HFF-Myc (cell line): ENCODE results near the gene SIL1.

Source experiments
- DNase-seq: peaks from one replicate; pipeline ENCODE4 v3.0.0-alpha.2; 2011; ENCODE audit warnings: low read depth; ENCODE audit errors: extremely low read depth
- H3K4me3 ChIP-seq: replicated peaks from 2 replicates; pipeline ENCODE4 v1.5.1; 2011; ENCODE audit warnings: low read depth, mild to moderate bottlenecking, control low read depth, low read length
- TF ChIP-seq, protein P1 (sequence below): IDR thresholded peaks from 2 replicates; pipeline ENCODE4 v1.5.1; 2012; ENCODE audit warnings: mild to moderate bottlenecking, low read depth, low read length, control low read depth; ENCODE audit errors: missing control alignments

Gene SIL1

DNA sequence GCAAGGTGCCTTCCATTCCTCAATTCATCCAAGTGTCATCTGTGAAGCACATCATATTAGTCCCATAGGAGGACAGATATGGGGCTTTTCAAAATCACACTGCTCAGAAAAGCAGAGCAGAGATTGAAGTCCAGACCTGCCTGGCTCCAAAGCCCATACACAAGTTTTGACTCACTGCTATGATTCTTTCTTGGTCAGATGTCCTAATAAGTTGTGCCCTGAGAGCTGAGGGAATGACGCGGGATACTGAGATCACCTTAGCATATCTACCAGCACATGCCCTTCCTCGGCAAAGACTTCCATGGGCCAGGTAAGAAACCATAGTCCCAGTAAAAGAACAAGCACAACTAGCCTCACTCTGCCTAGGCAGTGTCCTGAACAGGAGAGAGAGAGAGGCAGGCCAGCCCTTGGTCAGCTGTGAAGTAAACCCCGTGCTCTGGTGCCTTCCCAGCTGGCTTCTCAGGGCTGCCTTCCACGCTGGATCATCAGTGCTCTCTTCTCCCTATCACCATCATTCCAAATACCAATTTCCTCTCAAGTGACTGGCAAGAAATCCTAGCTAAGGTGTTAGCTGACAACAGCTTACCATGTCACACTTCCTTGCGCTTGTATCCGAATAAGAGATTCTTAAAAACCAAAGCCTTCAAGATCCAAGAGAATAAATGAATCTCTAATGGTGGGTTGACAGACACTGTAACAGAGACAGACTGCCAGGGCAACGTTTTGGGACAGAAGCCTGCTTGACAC, 73.2 kb downstream of the SIL1 start:
- TF ChIP-seq, protein P1, sequence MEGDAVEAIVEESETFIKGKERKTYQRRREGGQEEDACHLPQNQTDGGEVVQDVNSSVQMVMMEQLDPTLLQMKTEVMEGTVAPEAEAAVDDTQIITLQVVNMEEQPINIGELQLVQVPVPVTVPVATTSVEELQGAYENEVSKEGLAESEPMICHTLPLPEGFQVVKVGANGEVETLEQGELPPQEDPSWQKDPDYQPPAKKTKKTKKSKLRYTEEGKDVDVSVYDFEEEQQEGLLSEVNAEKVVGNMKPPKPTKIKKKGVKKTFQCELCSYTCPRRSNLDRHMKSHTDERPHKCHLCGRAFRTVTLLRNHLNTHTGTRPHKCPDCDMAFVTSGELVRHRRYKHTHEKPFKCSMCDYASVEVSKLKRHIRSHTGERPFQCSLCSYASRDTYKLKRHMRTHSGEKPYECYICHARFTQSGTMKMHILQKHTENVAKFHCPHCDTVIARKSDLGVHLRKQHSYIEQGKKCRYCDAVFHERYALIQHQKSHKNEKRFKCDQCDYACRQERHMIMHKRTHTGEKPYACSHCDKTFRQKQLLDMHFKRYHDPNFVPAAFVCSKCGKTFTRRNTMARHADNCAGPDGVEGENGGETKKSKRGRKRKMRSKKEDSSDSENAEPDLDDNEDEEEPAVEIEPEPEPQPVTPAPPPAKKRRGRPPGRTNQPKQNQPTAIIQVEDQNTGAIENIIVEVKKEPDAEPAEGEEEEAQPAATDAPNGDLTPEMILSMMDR = no peak
- no peak for DNase-seq
- H3K4me3 ChIP-seq = no peak overlapping the region

DNA sequence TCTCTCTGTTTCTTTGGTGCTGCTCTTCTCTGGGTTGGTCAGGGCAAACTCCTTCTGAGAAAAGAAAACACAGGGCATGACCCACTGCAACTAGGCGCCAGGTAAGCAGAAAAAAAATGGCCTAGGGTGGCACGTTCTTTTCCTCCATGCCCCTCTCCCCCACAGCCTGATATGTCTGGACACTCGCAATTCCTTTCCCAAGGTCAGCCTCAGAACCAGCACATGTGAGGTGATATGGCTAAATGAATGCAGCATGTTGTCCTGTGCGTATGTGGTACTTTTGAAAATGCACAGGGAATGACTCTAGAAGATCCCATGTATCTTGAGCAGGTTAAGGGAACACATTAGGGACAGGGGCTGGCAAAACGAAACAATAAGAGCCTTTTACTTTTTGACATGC, 77.0 kb downstream of the SIL1 start:
- no peak overlapping the region for H3K4me3 ChIP-seq
- DNase-seq = no peak
- TF ChIP-seq, protein P1 = no peak

DNA sequence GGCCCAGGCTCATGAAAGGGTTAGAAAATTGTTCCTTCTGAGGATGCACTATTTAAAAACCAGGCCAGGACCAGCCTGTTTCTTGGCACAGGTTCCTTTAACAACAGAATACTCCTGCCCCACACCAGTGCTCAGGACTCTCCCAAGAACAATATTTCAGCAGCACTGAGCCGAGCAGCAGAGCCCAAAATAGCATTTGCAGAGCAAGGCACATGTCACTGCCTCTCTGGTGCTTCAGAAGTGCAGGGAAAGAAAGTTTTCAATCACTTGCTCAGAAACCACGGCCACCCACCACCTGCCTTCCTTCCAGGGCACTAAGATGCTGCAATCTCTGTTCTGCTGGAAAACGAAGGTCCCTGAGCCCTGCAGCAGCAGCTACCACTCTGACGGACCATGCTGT, 77.6 kb downstream of the SIL1 start:
- TF ChIP-seq, protein P1 = no peak
- DNase-seq = no peak
- no peak overlapping the region for H3K4me3 ChIP-seq

DNA sequence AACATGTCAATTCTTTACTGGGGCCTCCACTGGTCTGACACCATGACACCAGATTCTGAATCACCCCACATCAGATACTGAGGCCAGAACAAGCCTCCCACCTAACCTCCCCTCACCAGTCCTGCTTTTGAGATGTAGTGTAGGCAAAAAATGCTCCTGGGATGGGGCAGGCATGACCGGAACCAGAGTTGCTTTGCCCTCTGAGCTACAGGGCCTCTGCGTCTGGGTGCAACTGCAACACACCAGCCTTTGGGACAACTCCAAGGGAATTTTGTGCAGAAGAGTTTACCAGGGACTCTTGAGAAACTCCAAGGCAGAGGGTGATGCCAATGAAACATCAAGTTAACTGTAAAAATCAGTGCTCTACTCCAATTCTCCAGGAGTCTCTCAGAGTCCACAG, 79.4 kb downstream of the SIL1 start:
- DNase-seq = no peak
- TF ChIP-seq, protein P1 = no peak
- H3K4me3 ChIP-seq = no peak overlapping the region

DNA sequence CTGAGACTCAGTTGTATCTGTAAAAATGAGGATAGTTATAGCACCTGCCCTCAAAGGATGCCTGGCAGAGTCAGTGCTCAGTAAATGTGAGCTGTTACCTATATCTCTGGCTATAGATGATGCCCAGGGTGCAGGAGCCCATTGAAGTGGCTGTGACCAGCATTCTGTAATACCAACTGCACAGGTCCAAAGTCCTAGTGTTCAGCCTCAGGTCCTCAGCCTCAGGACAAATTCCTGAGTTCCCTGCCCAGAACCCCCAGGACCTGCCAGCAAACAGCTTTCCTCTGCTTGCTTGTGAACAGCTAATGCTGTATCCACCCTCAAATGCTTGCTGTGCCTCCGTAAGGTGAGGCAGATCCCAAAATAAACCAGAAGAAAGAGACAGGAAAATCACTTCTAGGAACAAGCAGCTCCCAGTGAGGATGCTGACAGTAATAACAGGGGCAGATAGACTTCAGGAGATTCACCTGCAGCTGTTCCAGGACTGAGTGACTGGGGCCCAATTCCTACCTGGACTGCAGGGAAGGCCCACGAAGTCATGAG, 80.8 kb downstream of the SIL1 start:
- no peak for DNase-seq
- TF ChIP-seq, protein P1 = no peak
- H3K4me3 ChIP-seq = no peak overlapping the region

DNA sequence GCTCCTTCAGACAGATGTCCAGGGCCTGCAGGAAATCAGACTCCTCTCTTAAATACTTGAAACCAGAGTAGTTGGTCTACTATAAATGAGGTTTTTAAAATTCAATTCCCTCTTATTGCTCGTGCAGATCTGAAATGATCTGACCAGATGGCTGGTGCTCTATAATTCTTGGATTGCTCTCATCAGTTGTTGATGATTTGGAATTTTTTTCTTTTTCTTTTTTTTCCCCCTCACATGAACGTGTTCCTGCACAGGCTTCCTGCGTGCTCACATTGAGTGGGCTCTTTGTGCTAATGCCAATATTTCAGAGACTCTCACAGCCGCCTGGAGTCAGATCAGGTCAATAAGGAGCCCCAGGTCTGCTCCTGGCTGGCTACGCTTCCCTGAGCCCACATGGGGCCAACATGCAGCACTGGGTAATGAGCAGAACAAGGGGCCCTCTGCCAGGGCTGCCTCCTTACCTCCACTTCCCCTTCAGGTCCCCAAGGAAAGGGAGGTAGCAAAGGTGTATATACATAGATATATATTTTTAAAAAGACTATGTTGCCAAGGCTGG, 82.0 kb downstream of the SIL1 start:
- DNase-seq = no peak
- TF ChIP-seq, protein P1 = no peak
- H3K4me3 ChIP-seq = no peak overlapping the region
